ENCODE data around the gene KMO. TPM values are rescaled to one million over a fixed set of nuclear protein-coding genes. Genes with fewer than 3 reads are reported as not detected.

Gene KMO
- total and polyA plus RNA-seq, 2 of the 13 experiments (the other 11 are each of a cell fraction or from before 2014, with no cell fraction given), result 0.01 TPM; not detected in 1

DNA sequence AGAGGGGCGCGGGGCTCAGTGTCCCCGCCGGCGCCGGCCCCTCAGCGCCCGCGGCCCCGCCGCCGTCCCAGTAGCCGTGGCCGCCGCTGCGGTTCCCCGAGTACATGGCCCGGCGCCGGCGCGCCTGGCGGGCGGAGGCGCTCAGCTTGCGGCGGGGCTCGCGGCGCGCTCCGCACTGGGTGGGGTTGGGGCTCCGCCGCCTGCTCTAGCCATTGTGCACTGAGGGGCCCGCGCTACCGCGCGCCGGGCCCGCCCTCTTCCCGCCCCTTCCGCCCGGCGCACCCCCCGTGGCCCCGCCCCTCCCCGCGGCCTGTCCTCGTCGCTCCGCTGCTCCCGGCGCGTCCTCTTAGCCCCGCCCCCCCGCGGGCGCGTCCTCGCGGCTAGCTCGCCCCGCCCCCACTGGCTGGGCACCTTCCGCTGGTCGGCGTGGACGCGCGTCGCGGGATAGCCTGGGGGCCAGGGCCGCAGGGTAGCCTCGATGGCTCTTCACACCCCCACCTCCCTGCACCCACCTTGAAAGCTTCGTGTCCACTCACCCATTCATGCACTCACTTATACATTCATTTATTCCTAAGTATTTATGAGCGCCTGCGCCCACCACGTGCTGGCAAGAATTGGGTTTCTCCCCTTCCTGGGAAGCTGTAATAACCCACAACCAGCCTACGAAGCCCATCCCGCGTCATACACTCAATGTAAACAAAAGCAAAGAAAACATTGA, 108.1 kb downstream of the KMO start, which contains the start of the genes CHML and OPN3 (continued):
- TF ChIP-seq, protein P1, sequence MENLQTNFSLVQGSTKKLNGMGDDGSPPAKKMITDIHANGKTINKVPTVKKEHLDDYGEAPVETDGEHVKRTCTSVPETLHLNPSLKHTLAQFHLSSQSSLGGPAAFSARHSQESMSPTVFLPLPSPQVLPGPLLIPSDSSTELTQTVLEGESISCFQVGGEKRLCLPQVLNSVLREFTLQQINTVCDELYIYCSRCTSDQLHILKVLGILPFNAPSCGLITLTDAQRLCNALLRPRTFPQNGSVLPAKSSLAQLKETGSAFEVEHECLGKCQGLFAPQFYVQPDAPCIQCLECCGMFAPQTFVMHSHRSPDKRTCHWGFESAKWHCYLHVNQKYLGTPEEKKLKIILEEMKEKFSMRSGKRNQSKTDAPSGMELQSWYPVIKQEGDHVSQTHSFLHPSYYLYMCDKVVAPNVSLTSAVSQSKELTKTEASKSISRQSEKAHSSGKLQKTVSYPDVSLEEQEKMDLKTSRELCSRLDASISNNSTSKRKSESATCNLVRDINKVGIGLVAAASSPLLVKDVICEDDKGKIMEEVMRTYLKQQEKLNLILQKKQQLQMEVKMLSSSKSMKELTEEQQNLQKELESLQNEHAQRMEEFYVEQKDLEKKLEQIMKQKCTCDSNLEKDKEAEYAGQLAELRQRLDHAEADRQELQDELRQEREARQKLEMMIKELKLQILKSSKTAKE (CRISPR knock-in tag; IDR thresholded peaks at IDR 0.05; ENCODE audit: borderline replicate concordance), result peak; percentile 70; the same call in 1 of the 2 replicates
- TF ChIP-seq, protein P2, sequence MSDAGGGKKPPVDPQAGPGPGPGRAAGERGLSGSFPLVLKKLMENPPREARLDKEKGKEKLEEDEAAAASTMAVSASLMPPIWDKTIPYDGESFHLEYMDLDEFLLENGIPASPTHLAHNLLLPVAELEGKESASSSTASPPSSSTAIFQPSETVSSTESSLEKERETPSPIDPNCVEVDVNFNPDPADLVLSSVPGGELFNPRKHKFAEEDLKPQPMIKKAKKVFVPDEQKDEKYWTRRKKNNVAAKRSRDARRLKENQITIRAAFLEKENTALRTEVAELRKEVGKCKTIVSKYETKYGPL (CRISPR knock-in tag; IDR thresholded peaks at IDR 0.05), result 0 out of 2 replicates have a peak, but pooled peaks have one; percentile 33
- TF ChIP-seq, protein P3, sequence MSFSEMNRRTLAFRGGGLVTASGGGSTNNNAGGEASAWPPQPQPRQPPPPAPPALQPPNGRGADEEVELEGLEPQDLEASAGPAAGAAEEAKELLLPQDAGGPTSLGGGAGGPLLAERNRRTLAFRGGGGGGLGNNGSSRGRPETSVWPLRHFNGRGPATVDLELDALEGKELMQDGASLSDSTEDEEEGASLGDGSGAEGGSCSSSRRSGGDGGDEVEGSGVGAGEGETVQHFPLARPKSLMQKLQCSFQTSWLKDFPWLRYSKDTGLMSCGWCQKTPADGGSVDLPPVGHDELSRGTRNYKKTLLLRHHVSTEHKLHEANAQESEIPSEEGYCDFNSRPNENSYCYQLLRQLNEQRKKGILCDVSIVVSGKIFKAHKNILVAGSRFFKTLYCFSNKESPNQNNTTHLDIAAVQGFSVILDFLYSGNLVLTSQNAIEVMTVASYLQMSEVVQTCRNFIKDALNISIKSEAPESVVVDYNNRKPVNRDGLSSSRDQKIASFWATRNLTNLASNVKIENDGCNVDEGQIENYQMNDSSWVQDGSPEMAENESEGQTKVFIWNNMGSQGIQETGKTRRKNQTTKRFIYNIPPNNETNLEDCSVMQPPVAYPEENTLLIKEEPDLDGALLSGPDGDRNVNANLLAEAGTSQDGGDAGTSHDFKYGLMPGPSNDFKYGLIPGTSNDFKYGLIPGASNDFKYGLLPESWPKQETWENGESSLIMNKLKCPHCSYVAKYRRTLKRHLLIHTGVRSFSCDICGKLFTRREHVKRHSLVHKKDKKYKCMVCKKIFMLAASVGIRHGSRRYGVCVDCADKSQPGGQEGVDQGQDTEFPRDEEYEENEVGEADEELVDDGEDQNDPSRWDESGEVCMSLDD (CRISPR knock-in tag; IDR thresholded peaks at IDR 0.05; ENCODE audit: borderline replicate concordance), result peak; percentile 37; the same call in 1 of the 2 replicates
- TF ChIP-seq, protein P4, sequence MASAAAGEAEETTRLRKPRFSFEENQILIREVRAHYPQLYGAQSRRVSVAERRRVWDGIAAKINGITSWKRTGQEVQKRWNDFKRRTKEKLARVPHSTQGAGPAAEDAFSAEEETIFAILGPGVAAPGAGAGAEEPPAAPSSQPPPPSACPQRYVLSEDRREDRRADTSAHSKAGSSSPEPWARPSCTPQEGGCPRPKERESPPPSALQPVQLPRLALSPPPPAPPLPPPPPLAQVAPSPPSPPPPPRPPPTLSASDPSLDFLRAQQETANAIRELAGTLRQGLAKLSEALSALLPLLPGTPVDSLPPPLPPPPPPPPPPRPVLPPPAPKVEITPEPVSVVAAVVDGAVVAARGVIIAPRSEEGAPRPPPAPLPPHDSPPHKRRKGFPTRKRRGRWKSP (CRISPR knock-in tag; IDR thresholded peaks at IDR 0.05), result peak; percentile 37; the same call in 1 of the 2 replicates
- TF ChIP-seq, protein P5, sequence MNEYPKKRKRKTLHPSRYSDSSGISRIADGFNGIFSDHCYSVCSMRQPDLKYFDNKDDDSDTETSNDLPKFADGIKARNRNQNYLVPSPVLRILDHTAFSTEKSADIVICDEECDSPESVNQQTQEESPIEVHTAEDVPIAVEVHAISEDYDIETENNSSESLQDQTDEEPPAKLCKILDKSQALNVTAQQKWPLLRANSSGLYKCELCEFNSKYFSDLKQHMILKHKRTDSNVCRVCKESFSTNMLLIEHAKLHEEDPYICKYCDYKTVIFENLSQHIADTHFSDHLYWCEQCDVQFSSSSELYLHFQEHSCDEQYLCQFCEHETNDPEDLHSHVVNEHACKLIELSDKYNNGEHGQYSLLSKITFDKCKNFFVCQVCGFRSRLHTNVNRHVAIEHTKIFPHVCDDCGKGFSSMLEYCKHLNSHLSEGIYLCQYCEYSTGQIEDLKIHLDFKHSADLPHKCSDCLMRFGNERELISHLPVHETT (CRISPR knock-in tag; conservative IDR thresholded peaks at IDR 0.05), result peak; percentile 26; the same call in 1 of the 2 replicates
- TF ChIP-seq MXD4 (CRISPR knock-in tag; IDR thresholded peaks at IDR 0.05) (0 out of 2 replicates have a peak, but pooled peaks have one; percentile 53), MXI1 (IDR thresholded peaks at IDR 0.05; ENCODE audit: borderline replicate concordance, low read depth, low read length) (peak; percentile 9; the same call in 1 of the 3 replicates), SP4 (CRISPR knock-in tag; IDR thresholded peaks at IDR 0.05) (peak; percentile 73; the same call in 1 of the 2 replicates), SALL2 (CRISPR knock-in tag; IDR thresholded peaks at IDR 0.05) (peak; percentile 63; the same call in 1 of the 2 replicates), CCDC6 (CRISPR knock-in tag; IDR thresholded peaks at IDR 0.05) (peak; percentile 75; the same call in 1 of the 2 replicates), ZNF264 (CRISPR knock-in tag; IDR thresholded peaks at IDR 0.05) (peak; percentile 47; the same call in 1 of the 2 replicates), ETV5 (CRISPR knock-in tag; IDR thresholded peaks at IDR 0.05; ENCODE audit: borderline replicate concordance) (peak; percentile 64)
- TF ChIP-seq, protein P6, sequence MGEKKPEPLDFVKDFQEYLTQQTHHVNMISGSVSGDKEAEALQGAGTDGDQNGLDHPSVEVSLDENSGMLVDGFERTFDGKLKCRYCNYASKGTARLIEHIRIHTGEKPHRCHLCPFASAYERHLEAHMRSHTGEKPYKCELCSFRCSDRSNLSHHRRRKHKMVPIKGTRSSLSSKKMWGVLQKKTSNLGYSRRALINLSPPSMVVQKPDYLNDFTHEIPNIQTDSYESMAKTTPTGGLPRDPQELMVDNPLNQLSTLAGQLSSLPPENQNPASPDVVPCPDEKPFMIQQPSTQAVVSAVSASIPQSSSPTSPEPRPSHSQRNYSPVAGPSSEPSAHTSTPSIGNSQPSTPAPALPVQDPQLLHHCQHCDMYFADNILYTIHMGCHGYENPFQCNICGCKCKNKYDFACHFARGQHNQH (CRISPR knock-in tag; IDR thresholded peaks at IDR 0.05), result 0 out of 2 replicates have a peak, but pooled peaks have one; percentile 21
- TF ChIP-seq, protein P7, sequence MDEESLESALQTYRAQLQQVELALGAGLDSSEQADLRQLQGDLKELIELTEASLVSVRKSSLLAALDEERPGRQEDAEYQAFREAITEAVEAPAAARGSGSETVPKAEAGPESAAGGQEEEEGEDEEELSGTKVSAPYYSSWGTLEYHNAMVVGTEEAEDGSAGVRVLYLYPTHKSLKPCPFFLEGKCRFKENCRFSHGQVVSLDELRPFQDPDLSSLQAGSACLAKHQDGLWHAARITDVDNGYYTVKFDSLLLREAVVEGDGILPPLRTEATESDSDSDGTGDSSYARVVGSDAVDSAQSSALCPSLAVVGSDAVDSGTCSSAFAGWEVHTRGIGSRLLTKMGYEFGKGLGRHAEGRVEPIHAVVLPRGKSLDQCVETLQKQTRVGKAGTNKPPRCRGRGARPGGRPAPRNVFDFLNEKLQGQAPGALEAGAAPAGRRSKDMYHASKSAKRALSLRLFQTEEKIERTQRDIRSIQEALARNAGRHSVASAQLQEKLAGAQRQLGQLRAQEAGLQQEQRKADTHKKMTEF (CRISPR knock-in tag; IDR thresholded peaks at IDR 0.05), result peak; percentile 62; the same call in 1 of the 2 replicates

All from HepG2 (cell line).